GM18519 (cell line): Measurements from ENCODE around the gene STPG4.
A peak's percentile ranks its signal among the peaks of the same experiment; 100 is the strongest.

Experiments used
- ATAC-seq: cut with Tn5 transposase; IDR thresholded peaks from one replicate; pipeline ENCODE4 v1.9.1; 2021; ENCODE audit warnings: mild to moderate bottlenecking, moderate library complexity; ENCODE audit not compliant: unreplicated experiment, low FRiP score

The STPG4 gene

GRCh38 chr2:47074691-47075090, 80.4 kb downstream of the STPG4 start:
- no peak for ATAC-seq

DNA sequence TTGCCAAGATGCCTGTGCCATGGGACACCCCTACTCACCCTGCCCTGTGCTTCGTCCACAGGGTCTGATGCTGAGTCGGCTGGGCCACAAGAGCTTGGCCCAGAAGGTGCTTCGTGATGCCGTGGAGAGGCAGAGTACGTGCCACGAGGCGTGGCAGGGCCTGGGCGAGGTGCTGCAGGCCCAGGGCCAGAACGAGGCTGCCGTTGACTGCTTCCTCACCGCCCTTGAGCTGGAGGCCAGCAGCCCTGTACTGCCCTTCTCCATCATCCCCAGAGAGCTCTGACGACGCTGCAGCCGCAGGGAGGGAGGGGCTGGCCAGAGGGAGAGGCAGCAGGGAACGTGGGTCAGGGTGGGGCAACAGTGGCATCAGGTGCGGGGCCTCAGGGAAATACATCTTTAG, 81.5 kb downstream of the STPG4 start:
- no peak for ATAC-seq

- ATAC-seq: no peak
Observed at GRCh38 chr2:47073217-47073616, 81.9 kb downstream of the STPG4 start.

DNA sequence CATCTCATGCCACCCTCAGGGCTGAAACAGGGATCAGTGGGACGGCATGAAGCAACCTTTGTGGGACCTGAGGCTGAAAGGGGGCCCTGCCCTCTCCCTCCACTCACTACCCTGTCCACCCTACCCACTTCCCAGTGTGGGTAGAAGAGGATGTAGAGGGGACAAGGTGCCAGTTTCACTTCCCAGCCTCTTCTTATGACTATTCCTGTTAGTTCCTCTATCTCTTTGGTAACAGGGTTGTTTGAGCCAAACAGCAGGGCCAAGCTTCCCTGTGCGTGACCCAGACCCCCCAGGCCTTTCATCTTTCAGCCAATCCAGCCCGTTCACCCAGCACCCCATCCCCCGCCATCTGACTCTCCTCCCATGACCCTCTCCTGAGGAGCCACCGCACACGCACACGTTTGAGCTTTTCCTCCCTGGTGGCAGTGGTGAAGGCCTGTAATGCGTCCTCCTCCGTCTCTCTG, 82.3 kb downstream of the STPG4 start:
- no peak for ATAC-seq

- ATAC-seq: no peak
Observed at GRCh38 chr2:47072018-47072691, 83.0 kb downstream of the STPG4 start.

DNA sequence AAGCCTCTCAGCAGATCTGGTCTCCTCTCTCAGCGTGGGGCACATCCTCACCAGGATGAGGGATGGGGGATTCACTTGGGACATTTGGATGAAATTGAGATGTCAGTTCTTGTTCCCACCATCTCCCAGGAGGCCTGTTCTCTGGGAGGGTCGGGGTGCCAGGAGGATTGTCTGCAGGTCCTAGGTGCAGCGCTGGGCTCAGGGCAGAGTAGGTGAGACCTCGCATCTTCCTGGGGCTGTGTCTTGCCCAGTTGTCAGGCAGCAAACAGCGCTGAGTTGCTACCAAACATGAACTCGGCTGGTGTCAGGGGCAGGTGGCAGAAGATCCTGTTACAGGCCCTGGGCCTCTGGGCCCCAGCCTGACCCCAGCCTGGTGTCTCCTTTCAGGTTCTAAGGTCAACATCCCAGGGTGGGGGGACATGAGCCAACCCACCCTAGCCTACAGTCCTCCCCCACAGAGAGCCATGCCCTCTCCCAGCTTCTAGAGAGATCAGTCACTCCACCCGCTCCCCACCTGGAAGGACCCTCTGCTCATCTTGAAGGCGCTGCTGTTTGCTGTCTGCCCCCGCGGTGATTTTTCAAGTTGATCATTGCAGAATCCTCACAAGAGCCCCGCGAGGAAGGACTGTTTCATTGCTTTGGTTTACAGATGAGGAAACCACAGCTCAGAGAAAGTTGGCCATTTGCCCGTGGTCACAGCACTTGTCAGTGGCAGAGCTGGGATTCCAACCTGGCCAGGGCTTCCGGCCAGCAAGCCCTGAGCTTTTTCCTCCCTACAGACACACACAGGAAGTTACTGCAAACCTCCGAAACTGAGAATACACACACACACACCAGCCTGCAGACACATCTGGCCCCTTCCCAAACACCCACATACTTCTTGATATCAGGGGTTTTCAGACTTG, 83.9 kb downstream of the STPG4 start:
- peak; percentile 80 for ATAC-seq

DNA sequence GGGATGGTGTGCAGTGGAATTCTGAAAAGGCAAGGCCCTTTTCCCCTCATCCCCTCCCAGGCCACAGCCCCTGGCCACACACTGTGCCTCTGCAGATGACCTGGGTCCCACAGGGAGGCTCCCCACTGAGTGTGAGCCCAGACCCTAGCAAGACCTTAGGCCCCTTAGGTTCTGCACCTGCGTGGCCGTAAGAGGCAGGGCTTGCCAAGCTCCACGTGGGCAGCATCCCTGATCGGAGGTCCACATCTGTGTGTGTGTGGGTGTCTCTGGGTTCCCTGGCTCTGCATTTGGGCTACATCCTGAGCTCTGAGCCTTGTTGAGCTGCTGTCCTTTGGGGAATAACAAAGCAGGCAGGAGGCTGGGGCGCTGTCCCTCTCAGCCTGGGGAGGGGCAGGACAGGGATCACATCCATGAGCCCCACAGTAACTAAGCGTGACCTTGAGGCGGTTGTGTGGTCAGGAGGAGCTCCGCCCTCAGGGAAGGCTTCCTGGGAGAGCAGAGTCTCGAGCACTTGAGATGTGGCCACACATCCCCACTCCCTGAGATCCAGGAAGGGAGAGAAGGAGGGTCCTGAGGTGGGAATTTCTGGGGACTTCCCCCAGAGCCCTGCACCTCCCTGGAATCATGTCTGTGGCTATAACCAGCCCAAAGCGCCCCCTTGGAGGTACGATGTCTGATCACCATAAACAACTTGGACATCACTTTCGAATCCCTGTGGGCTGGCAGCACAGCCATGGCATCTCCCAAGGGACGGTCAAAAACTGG, 84.8 kb downstream of the STPG4 start:
- ATAC-seq: no peak

GRCh38 chr2:47069628-47070154, 85.4 kb downstream of the STPG4 start:
- ATAC-seq: no peak

DNA sequence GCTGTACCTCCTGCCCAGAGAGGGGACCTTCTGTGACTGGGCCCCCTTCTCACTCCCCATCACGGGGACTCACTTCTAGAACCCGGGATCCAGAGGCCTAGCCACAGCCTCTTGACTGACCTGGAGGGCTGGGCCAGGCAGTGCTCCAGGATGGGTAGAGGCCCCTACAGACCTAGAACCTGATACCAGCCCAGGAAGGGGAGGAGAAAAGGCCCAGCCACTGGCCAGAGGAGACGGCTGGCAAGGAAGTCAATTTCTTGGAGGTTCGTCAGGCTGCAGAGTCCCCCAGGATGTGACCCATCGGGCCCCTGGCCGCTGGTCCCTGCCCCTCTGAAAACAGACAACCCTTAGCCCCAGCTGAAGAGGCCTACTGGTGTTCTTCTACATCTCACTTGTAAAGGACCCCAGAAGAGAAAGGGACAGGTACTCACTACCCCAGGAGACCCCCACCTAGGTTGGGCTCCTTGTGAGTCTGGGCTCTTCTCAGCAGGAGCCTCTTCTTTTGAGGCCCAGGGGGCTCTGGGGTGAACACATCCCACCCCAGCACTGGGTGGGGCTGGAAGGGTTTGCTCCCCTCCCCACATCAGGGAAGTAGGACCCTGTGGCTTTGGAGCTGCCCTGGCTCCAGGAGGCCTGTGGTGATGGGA, 86.0 kb downstream of the STPG4 start:
- ATAC-seq: no peak

DNA sequence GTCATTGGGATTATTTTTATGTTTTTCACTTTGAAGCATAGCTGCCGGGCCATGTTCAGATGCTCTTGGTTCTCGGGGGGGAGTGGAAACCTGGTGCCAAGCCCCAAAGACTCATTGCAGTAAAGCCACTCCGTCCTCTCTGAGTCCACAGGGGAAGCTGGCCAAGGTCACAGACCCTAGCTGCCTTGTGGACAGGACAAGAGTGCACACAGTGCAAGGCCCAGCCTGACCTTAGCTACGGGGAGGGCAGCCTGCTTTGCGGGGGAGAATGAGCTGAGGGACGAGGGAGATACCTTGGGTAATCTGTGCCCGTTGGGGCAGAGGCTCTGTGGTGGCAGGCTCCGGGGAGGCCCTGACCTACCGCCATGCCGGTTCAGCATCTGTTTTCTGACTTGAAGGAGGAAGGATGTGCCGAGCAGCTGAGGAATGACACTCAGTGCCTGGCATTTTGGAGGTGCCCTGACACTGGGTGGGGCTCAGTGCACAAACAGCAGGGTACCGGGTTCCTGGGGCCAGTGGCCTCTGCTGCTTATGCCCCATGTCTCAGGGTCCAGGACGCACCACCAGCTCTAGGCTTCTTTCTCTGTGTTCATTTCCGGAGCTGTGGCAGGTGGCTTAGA, 87.2 kb downstream of the STPG4 start:
- no peak for ATAC-seq

- ATAC-seq: no peak
Observed at GRCh38 chr2:47065771-47066380, 89.2 kb downstream of the STPG4 start.

DNA sequence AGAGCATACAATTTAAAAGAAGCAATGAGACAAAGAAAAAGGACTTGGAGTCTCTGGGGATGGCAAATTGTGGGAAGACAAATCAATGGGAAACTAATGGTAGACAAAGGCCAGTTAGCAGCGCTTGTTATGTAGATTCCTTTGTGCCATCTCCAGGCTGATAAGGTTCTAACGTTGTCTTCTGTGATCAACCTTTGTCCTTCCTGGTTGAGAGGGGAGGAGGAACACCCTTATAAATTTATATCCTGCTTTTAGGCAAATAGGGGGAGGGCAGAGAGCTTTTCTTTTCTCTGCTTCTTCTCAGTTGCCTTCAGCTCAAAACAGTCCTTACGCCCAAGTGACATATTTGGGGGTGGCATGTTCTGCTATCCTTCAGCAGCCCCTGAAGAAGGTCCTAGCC, 89.8 kb downstream of the STPG4 start:
- ATAC-seq: no peak

- ATAC-seq: no peak
Observed at GRCh38 chr2:47064106-47064505, 91.0 kb downstream of the STPG4 start.

DNA sequence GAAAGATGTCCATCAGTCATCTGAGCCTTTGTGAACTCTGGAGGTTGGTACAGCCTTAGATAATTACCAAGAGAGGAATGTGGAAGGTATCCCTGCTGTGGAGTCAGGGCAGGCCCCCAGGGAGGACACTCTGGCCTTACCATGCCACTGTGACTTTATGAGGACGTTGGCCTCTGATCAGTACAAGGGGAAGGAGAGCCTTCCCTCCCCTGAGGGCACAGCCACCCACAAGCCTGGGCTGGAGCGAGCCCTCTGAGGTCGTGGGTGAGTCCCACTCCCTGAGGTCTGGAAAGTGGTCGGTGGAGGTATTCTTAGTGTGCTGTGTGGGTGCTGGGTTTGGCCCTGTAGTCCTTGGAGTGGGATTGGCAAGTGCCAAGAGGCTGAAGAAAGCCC, 91.6 kb downstream of the STPG4 start:
- no peak for ATAC-seq

DNA sequence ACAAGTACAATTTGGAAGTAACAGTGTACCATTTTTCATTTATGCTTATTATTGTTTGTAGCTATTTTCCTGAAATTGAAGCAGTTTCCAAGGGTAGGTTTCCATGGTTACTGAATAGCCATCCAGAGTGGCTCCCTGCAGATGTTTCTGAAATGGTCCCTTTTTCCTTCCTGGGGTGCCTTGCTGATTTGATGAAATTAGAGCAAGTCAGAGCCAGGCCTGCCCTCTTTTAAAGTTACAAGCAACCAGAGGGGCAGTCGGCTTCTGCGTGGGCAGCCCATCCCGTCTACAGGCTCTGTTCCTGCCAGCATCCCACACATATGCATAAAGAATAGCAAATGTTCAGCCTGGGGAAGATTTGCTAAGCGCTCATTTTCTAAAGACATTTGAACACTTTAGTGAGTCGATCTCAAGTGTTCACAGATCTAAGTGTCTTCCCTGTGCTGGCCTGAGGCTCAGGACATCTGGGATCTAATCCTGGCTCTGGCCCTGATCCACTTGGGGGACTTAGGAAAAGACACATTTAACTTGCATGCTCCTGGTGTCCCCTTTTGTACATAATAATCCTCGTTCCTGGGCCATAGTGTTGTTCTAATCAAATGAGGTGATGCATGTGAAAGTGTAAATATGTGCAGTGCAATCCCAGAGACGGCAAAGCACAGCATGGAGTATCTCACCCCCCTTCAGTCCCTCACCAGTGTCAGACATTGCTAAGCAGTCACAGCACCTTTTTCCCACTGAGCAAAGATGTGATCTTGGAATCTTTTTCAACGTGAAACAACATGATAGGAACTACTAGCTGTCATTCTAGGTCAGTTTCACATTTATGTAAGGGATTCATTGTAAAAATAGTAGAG, 92.2 kb downstream of the STPG4 start:
- ATAC-seq: no peak

DNA sequence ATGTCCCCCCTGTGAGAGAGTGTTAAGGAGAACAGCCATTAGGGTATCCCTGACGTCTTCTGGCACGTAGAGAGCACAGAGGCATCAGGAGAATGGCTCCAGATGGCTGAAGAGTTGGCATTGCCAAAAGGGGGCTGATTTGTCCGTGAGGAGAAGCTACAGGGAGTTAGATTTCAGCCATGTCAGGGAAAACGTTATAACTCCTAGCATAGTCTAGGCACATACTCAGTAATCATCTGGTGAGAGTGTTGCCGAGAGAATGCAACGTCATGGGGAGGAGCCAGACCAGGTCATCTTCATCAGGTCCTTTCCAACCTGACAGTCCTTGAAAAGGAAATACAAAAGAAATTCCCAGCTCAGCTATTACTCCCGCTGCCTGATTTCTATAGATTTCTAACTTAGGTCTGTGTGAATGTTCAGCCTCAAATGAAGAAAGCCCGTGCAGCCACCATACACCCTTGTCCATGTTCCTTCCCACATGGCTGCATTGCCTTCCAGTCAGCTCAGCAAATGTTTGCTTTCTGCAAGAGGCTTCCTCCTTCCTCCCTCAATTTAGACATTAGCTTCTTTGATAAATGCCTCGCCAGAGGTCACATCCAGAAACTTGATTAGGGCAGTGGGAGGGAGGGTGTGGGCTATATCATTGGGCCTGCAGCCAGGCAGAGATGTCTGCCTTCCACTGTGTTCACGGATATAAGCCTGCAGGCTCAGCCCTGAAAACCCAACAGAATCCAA, 93.0 kb downstream of the STPG4 start:
- no peak for ATAC-seq

DNA sequence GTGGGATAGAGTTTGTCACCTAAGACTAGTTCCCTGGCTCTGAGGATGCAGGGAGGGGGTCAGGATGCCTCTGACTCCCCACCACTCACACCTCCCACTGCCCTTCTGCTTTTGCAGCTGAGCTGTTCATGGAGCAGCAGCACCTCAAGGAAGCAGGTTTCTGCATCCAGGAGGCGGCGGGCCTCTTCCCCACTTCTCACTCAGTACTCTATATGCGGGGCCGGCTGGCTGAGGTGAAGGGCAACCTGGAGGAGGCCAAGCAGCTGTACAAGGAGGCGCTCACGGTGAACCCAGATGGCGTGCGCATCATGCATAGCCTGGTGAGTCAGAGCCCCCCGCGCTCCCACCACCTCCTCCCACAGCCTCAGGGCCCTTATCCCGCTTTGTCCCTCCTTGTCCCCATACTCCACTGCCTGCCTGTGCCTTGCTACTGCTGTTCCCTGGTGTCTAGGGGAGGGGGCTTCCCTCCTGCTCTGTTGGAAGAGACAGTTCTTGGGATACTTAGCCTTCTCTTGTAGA, 94.4 kb downstream of the STPG4 start:
- ATAC-seq: no peak
